ENCODE data around the gene ABHD8.

Gene ABHD8

GRCh38 chr19:17321655-17322489, 18.6 kb upstream of the ABHD8 start:
- no peak for DNase-seq (ENCODE audit: low spot score)

DNA sequence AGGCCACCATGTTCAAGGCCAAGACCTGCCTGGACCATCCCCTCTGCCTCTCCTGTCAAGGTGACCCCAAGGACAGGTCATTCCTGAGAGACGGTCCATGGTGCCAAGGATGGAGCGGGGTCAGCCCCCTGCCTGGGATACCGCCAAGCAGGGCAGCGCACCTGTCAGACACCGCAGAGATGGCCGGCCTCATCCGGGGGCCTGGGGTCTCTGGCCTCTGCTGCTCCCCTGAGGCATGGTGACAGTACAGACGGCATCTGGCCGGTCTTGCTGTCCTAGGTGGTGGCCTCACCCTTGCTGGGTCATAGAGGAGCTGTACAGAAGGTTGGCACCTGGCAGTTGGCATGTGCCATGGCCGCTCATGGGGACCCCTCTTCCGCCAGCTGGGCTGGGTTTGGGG, 17.2 kb upstream of the ABHD8 start:
- DNase-seq (ENCODE audit: low spot score) = no peak

- no peak for DNase-seq (ENCODE audit: low spot score)
These were observed 16.4 kb upstream of the ABHD8 start for GRCh38 chr19:17319473-17320238.

- no peak for DNase-seq (ENCODE audit: low spot score)
These were observed 15.7 kb upstream of the ABHD8 start for GRCh38 chr19:17318966-17319365.

- DNase-seq (ENCODE audit: low spot score) = no peak
These were observed 10.9 kb upstream of the ABHD8 start for GRCh38 chr19:17314007-17314593.

GRCh38 chr19:17312189-17313113, 9.2 kb upstream of the ABHD8 start:
- DNase-seq (ENCODE audit: low spot score) = no peak

- no peak for DNase-seq (ENCODE audit: low spot score)
These were observed 8.4 kb upstream of the ABHD8 start for GRCh38 chr19:17311455-17312188.

- DNase-seq (ENCODE audit: low spot score) = peak; percentile 15
These were observed 6.8 kb upstream of the ABHD8 start for GRCh38 chr19:17309965-17310461.

DNA sequence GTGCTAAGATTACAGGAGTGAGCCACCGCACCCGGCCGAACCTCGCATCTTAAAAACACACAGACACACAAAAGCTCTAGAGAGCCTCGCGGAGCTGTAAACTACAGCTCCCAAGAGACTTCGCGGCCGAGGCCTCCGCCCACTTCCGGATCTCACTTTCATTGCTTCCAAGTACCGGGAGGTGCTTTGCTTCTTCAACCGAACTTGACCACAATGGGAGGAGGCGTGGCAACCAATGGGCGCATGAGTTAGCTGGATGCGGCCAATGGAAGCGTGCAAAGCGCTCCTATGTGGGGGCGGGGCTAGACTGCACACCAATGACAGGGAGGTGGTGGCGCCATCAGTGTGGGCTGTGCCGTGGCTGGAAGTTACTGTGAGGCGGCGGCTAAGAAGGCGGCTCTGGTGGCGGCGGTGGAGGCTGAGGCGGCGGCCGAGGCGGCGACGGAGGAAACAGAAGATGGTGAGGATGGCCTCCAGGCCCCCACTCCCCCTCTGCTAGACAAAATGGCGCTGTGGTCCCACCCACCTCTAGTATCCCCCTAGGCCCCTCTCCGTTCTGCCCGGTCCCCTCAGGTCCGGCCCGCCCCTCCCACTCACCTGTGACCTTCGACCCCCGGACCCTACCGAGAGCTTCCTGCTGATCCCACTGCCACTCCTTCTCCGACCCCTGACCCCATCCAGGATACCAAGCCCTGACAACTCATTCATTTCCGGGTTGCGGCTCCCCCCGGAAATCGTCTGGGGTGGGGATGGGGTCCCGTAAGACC, 6.2 kb upstream of the ABHD8 start, which contains the start of gene DDA1:
Gene DDA1, plus strand, starts transcription at position 366 of the 767 bp plus-strand sequence. Its CDS starts 92 bp downstream, at position 458.
- peak; percentile 100 for DNase-seq (ENCODE audit: low spot score)

DNA sequence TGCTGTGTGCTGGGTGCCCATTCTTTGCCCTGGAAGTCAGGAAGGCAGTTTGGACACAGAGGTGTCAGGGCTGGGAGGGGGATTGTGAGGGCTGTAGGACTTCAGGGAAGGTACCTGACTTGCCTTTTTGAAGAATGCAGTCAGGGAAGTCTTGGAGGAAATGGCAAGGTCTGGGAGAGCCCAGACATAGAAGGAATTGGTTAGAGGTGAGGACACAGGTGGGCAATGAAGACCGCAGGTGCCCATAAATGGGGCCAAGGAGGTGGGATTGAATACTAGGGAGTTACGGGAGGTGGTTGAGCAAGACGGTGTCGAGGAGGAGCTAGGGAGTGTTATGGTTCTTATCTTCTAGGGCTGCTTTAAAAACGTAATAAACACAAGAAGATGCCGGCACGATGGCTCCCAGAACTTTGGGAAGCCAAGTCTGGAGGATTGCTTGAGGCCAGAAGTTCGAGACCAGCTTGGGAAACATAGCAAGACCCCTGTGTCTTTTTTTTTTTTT, 4.7 kb upstream of the ABHD8 start:
- no peak for DNase-seq (ENCODE audit: low spot score)

DNA sequence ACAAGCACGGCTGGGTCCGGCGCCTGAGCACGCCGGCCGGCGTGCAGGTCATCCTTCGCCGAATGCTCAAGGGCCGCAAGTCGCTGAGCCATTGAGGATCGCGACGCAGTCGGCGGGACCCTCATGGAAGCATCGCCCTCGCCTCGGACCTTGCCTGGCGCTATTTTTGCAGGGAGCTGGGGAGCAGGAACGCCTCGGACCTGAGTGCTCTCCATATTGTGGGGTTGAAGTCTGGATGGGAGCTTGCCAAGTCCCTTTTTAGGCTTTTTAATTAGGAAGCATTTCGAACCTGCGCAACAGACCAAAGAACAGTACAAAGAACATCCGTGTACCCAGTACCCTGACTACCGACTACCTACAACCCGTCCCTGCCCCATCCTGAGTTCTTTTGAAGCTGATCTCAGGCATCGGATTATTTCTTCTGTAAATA, 3.1 kb upstream of the ABHD8 start:
- no peak for DNase-seq (ENCODE audit: low spot score)

- DNase-seq (ENCODE audit: low spot score) = peak; percentile 99
These were observed 2.5 kb upstream of the ABHD8 start, which contains the start of gene MRPL34 for GRCh38 chr19:17305517-17306284. Gene MRPL34 (plus strand): TSS chr19:17305872. CDS start chr19:17305893, 21 bp downstream.

DNA sequence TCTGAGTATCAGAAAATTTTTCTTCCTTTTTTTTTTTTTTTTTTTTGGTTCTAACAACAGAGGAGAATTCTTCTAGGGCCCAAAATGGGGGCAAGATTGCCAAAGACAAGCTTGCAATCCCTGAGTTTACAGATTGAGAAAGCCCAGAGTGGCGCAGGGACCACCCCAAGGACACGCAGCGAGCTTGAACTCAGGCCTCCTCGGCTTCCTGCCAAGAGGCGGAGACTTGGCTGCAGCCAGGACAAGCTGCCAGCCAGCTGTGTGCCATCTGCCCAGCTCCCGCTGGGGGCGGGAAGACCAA, 1.9 kb upstream of the ABHD8 start:
- DNase-seq (ENCODE audit: low spot score) = no peak

DNA sequence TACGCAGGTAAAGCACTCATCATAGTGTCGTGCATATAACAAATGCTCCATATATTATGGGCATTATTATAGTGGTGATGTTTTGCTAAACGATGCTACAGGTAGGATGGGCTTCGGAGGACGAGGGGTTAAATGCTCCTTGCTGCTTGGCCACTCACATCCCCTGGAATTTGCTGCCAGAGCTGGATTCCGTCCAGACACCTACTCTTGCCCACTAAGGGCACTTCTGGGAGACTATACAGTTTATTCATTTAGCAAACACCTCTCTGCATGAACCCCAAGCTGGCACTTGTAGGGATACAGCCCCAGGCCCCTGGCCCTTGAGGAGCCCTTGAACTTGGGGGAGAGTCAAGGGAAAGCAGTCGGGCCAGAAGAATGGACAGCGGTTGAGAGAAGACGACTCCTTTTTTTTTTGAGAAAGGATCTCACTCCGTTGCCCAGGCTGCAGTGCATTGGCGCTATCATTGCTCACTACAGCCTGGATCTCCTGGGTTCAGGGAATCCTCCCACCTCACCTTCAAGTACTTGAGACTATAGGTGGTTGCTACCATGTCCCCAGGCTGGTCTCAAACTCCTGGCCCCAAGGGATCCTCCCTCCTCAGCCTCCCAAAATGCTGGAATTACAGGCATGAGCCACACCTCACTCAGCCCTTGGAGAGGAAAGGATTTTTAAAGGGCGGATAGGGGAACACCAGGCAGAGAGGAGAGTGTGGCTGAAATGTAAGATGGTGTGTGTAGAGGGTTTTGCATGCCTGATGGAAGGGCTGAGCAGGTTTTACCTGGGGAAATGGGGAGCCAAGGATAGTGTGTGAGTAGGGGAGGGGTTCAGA, 1.4 kb upstream of the ABHD8 start:
- DNase-seq (ENCODE audit: low spot score) = no peak

GRCh38 chr19:17303940-17304267, 679 bp upstream of the ABHD8 start:
- DNase-seq (ENCODE audit: low spot score) = no peak

- DNase-seq (ENCODE audit: low spot score) = no peak
These were observed 646 bp downstream of the ABHD8 start for GRCh38 chr19:17302391-17303166.

- DNase-seq (ENCODE audit: low spot score) = no peak
These were observed 2.1 kb downstream of the ABHD8 start for GRCh38 chr19:17300992-17301619.
